Measurements from ENCODE around the gene BMPR1A.

BMPR1A gene

GRCh38 chr10:86765548-86765947 is 9.1 kb downstream of the BMPR1A start:
- no peak for TF ChIP-seq CTCF (conservative IDR thresholded peaks at IDR 0.05; ENCODE audit: low read depth)
- CTCF ChIA-PET: interaction anchor here (0.6 kb wide), 1 partner anchor 204 kb away, joined by 3 read pairs; no protein-coding TSS in a partner anchor
- DNase-seq (ENCODE audit: low spot score): no peak
- H3K27ac ChIP-seq: no peak overlapping the region
- POLR2A ChIA-PET (ENCODE audit: low non-redundant PET): no interaction called here

- CTCF ChIA-PET: no interaction called here
- no peak for TF ChIP-seq CTCF (conservative IDR thresholded peaks at IDR 0.05; ENCODE audit: low read depth)
- POLR2A ChIA-PET (ENCODE audit: low non-redundant PET): no interaction called here
- no peak overlapping the region for H3K27ac ChIP-seq
- no peak for DNase-seq (ENCODE audit: low spot score)
These were observed 12.1 kb downstream of the BMPR1A start for GRCh38 chr10:86768412-86769062.

GRCh38 chr10:86769991-86770390 is 13.6 kb downstream of the BMPR1A start:
- CTCF ChIA-PET: interaction anchor here (0.6 to 1.1 kb wide), 3 partner anchors 12 to 198 kb away, joined by 3 to 4 read pairs (median 4); no protein-coding TSS in a partner anchor
- no peak for DNase-seq (ENCODE audit: low spot score)

GRCh38 chr10:86770412-86770960 is 14.1 kb downstream of the BMPR1A start:
- ChIA-PET CTCF (interaction anchor here (0.6 to 1.1 kb wide), 3 partner anchors 12 to 197 kb away, joined by 3 to 4 read pairs (median 4); no protein-coding TSS in a partner anchor), POLR2A (ENCODE audit: low non-redundant PET) (interaction anchor here (0.5 to 0.8 kb wide), 2 partner anchors 14 to 197 kb away, joined by 4 read pairs; partner anchors contain the start of gene BMPR1A)
- peak; percentile 48 for DNase-seq (ENCODE audit: low spot score)
- H3K27ac ChIP-seq: no peak overlapping the region
- TF ChIP-seq CTCF (conservative IDR thresholded peaks at IDR 0.05; ENCODE audit: low read depth): no peak

More at GRCh38 chr10:86769991-86770390, 13.6 kb downstream of the BMPR1A start:
- no peak overlapping the region for H3K27ac ChIP-seq
- POLR2A ChIA-PET (ENCODE audit: low non-redundant PET): interaction anchor here (0.8 kb wide), 1 partner anchor 14 kb away, joined by 4 read pairs; the partner anchor contains the start of gene BMPR1A
- no peak for TF ChIP-seq CTCF (conservative IDR thresholded peaks at IDR 0.05; ENCODE audit: low read depth)

- no peak for TF ChIP-seq CTCF (conservative IDR thresholded peaks at IDR 0.05; ENCODE audit: low read depth)
- CTCF ChIA-PET: no interaction called here
- no peak overlapping the region for H3K27ac ChIP-seq
These were observed 17.1 kb downstream of the BMPR1A start for GRCh38 chr10:86773498-86773897.

GRCh38 chr10:86775056-86775869 is 18.8 kb downstream of the BMPR1A start:
- TF ChIP-seq CTCF (conservative IDR thresholded peaks at IDR 0.05; ENCODE audit: low read depth): no peak
- H3K27ac ChIP-seq: no peak overlapping the region
- POLR2A ChIA-PET (ENCODE audit: low non-redundant PET): no interaction called here
- CTCF ChIA-PET: no interaction called here
- no peak for DNase-seq (ENCODE audit: low spot score)

More at GRCh38 chr10:86773498-86773897, 17.1 kb downstream of the BMPR1A start:
- DNase-seq (ENCODE audit: low spot score): no peak
- POLR2A ChIA-PET (ENCODE audit: low non-redundant PET): no interaction called here

All from RWPE1 (cell line).